Parathyroid adenoma (tissue), 2 donors: ENCODE data around the gene RIMBP3C.
A peak's percentile ranks its signal among the peaks of the same experiment; 100 is the strongest.

Source experiments
- H2AFZ ChIP-seq: fragments of 300-600 bp; sonication (generic); one replicate; pipeline ENCODE4 v1.7.0; 2017; ENCODE audit warnings: antibody characterized with exemption, mild to moderate bottlenecking
- H3K27ac ChIP-seq: fragments of 300-600 bp; sonication (generic); one replicate; pipeline ENCODE4 v1.7.0; 2017
- H3K27me3 ChIP-seq: fragments of 300-600 bp; sonication (generic); one replicate; pipeline ENCODE4 v1.7.0; 2017; ENCODE audit warnings: low read length; ENCODE audit not compliant: control insufficient read depth, insufficient read depth
- H3K36me3 ChIP-seq: fragments of 300-600 bp; sonication (generic); one replicate; pipeline ENCODE4 v1.7.0; 2017; ENCODE audit warnings: low read length; ENCODE audit not compliant: control insufficient read depth, insufficient read depth
- H3K4me1 ChIP-seq: fragments of 300-600 bp; sonication (generic); one replicate; pipeline ENCODE4 v1.7.0; 2017; ENCODE audit warnings: control low read depth
- H3K4me2 ChIP-seq: fragments of 300-600 bp; sonication (generic); one replicate; pipeline ENCODE4 v1.7.0; 2017; ENCODE audit warnings: low read length
- H3K4me3 ChIP-seq: fragments of 300-600 bp; sonication (generic); one replicate; pipeline ENCODE4 v1.7.0; 2017; ENCODE audit warnings: low read depth, low read length
- H3K79me2 ChIP-seq: fragments of 300-600 bp; sonication (generic); one replicate; pipeline ENCODE4 v1.7.0; 2017; ENCODE audit warnings: control low read depth
- H3K9ac ChIP-seq: fragments of 300-600 bp; sonication (generic); one replicate; pipeline ENCODE4 v1.7.0; 2017; ENCODE audit warnings: mild to moderate bottlenecking
- H3K9me3 ChIP-seq: fragments of 300-600 bp; sonication (generic); one replicate; pipeline ENCODE4 v1.7.0; 2017; ENCODE audit warnings: low read length; ENCODE audit not compliant: control insufficient read depth
- CTCF ChIP-seq: fragments of 300-600 bp; sonication (generic); IDR thresholded peaks from one replicate; pipeline ENCODE4 v1.7.0; 2017; ENCODE audit warnings: antibody characterized with exemption, mild to moderate bottlenecking
- donor health status: primary hyperparathyroidism.

Gene RIMBP3C

GRCh38 chr22:21579474-21579851 lies 28.2 kb upstream of the RIMBP3C start:
- H3K79me2 ChIP-seq, result peaks cover 51% of the 10 kb centered on the region
- no peak overlapping the region for H3K4me3 ChIP-seq
- H3K9ac ChIP-seq, result no peak overlapping the region
- no peak overlapping the region for H2AFZ ChIP-seq
- no peaks in the 10 kb centered on the region for H3K9me3 ChIP-seq
- no peaks in the 10 kb centered on the region for H3K36me3 ChIP-seq
- TF ChIP-seq CTCF, result no peak
- no peak overlapping the region for H3K4me2 ChIP-seq
- H3K4me1 ChIP-seq, result peaks cover 2% of the 10 kb centered on the region
- H3K27me3 ChIP-seq, result no peaks in the 10 kb centered on the region
- H3K27ac ChIP-seq, result no peak overlapping the region

GRCh38 chr22:21573750-21574494 lies 22.7 kb upstream of the RIMBP3C start:
- TF ChIP-seq CTCF, result no peak
- Histone ChIP-seq H3K4me3 (no peak overlapping the region), H3K27ac (no peak overlapping the region), H3K36me3 (no peaks in the 10 kb centered on the region), H3K9me3 (no peaks in the 10 kb centered on the region), H3K9ac (no peak overlapping the region), H3K4me1 (peaks cover 6% of the 10 kb centered on the region), H2AFZ (no peak overlapping the region), H3K27me3 (no peaks in the 10 kb centered on the region), H3K4me2 (no peak overlapping the region), H3K79me2 (peaks cover 58% of the 10 kb centered on the region)

GRCh38 chr22:21573293-21573734 lies 22.1 kb upstream of the RIMBP3C start:
- Histone ChIP-seq H3K4me3 (no peak overlapping the region), H3K9ac (no peak overlapping the region), H3K27me3 (no peaks in the 10 kb centered on the region), H3K4me1 (peaks cover 6% of the 10 kb centered on the region), H3K27ac (no peak overlapping the region), H3K36me3 (no peaks in the 10 kb centered on the region), H3K9me3 (no peaks in the 10 kb centered on the region), H3K4me2 (peak overlapping the region; percentile 1), H2AFZ (no peak overlapping the region), H3K79me2 (peaks cover 59% of the 10 kb centered on the region)
- no peak for TF ChIP-seq CTCF

GRCh38 chr22:21571679-21572078 lies 20.4 kb upstream of the RIMBP3C start:
- H3K4me2 ChIP-seq, result no peak overlapping the region
- no peaks in the 10 kb centered on the region for H3K27me3 ChIP-seq
- H3K79me2 ChIP-seq, result peaks cover 50% of the 10 kb centered on the region
- H2AFZ ChIP-seq, result no peak overlapping the region
- H3K4me1 ChIP-seq, result peaks cover 6% of the 10 kb centered on the region
- no peaks in the 10 kb centered on the region for H3K36me3 ChIP-seq
- H3K9me3 ChIP-seq, result no peaks in the 10 kb centered on the region
- no peak overlapping the region for H3K4me3 ChIP-seq
- no peak for TF ChIP-seq CTCF
- no peak overlapping the region for H3K27ac ChIP-seq
- no peak overlapping the region for H3K9ac ChIP-seq

GRCh38 chr22:21570398-21570797 lies 19.1 kb upstream of the RIMBP3C start:
- Histone ChIP-seq H2AFZ (no peak overlapping the region), H3K4me3 (no peak overlapping the region), H3K79me2 (peaks cover 46% of the 10 kb centered on the region), H3K27me3 (no peaks in the 10 kb centered on the region), H3K4me1 (peaks cover 6% of the 10 kb centered on the region), H3K36me3 (no peaks in the 10 kb centered on the region), H3K9me3 (no peaks in the 10 kb centered on the region), H3K4me2 (no peak overlapping the region), H3K27ac (no peak overlapping the region), H3K9ac (no peak overlapping the region)
- no peak for TF ChIP-seq CTCF
